CD4-positive, alpha-beta T cell treated with Interleukin-15 for 4 hours (primary cell): ENCODE data around the gene POLR2J2.
A peak's percentile ranks its signal among the peaks of the same experiment; 100 is the strongest.
"Not testable (repeated sequence)": the region's sequence is repeated elsewhere in the genome, so short reads cannot be mapped to it uniquely, and the experiment has no call there.

Experiments used
- DNase-seq: peaks from one replicate; pipeline ENCODE4 v3.0.0-alpha.2; 2020; ENCODE audit warnings: low spot score

POLR2J2 gene

GRCh38 chr7:102667523-102667922 lies 3.9 kb downstream of the POLR2J2 start:
- DNase-seq, result not testable (repeated sequence)

GRCh38 chr7:102666850-102667249 lies 4.6 kb downstream of the POLR2J2 start:
- not testable (repeated sequence) for DNase-seq

- DNase-seq, result not testable (repeated sequence)
Observed at GRCh38 chr7:102664765-102665164, 6.7 kb downstream of the POLR2J2 start.

GRCh38 chr7:102649924-102650323 lies 21.5 kb downstream of the POLR2J2 start, which contains the start of gene SPDYE2B:
SPDYE2B (plus strand) TSS chr7:102650319; CDS start chr7:102652349, 2,030 bp downstream.
- DNase-seq, result not testable (repeated sequence)

- not testable (repeated sequence) for DNase-seq
Observed at GRCh38 chr7:102647813-102648212, 23.6 kb downstream of the POLR2J2 start.

- not testable (repeated sequence) for DNase-seq
Observed at GRCh38 chr7:102643404-102643803, 28.1 kb downstream of the POLR2J2 start.

- not testable (repeated sequence) for DNase-seq
Observed at GRCh38 chr7:102642691-102643090, 28.8 kb downstream of the POLR2J2 start, which contains the start of gene UPK3BL1. UPK3BL1 (minus strand) TSS chr7:102642791; CDS start chr7:102642741, 50 bp downstream.

- not testable (repeated sequence) for DNase-seq
Observed at GRCh38 chr7:102638848-102639247, 32.6 kb downstream of the POLR2J2 start.

- not testable (repeated sequence) for DNase-seq
Observed at GRCh38 chr7:102636956-102637355, 34.5 kb downstream of the POLR2J2 start.

- DNase-seq, result not testable (repeated sequence)
Observed at GRCh38 chr7:102635354-102635753, 36.1 kb downstream of the POLR2J2 start.

GRCh38 chr7:102634299-102634698 lies 37.2 kb downstream of the POLR2J2 start:
- DNase-seq, result not testable (repeated sequence)

- not testable (repeated sequence) for DNase-seq
Observed at GRCh38 chr7:102630622-102631021, 40.8 kb downstream of the POLR2J2 start.

- not testable (repeated sequence) for DNase-seq
Observed at GRCh38 chr7:102627271-102627904, 44.1 kb downstream of the POLR2J2 start.

GRCh38 chr7:102618122-102618521 lies 53.3 kb downstream of the POLR2J2 start:
- not testable (repeated sequence) for DNase-seq

- DNase-seq, result peak; percentile 17
Observed at GRCh38 chr7:102616507-102617125, 54.8 kb downstream of the POLR2J2 start, which contains the start of gene RASA4. RASA4 (minus strand) TSS chr7:102616756; CDS start chr7:102616689, 67 bp downstream.
